Thymus (tissue), 11 donors: ENCODE measurements around the gene SERBP1. TPM values are rescaled to one million over a fixed set of nuclear protein-coding genes. Genes with fewer than 3 reads are reported as not detected.
"Not testable (repeated sequence)": the region's sequence is repeated elsewhere in the genome, so short reads cannot be mapped to it uniquely, and the experiment has no call there.

Experiments used
- DNase-seq, 9 donors: peaks; one replicate each; pipeline ENCODE4 v3.0.0-alpha.2; 2013; ENCODE audit warnings: low spot score in 9 of 9, low read depth in 6 of 9, missing footprints in 1 of 9
- H3K27ac ChIP-seq, 2 donors: one replicate each; pipeline ENCODE4 v1.5.1; 2013; ENCODE audit warnings: control low read depth in 1 of 2, low read depth in 1 of 2, low read length in 1 of 2, mild to moderate bottlenecking in 1 of 2, moderate library complexity in 1 of 2
- H3K27me3 ChIP-seq, 2 donors: one replicate each; pipeline ENCODE4 v1.5.1; 2013; ENCODE audit warnings: low read length in 1 of 2; ENCODE audit not compliant: control insufficient read depth in 2 of 2, insufficient read depth in 1 of 2
- H3K36me3 ChIP-seq, 2 donors: one replicate each; pipeline ENCODE4 v1.5.1; 2013; ENCODE audit warnings: low read length in 1 of 2, mild to moderate bottlenecking in 1 of 2, moderate library complexity in 1 of 2; ENCODE audit not compliant: control insufficient read depth in 2 of 2, insufficient read depth in 2 of 2
- H3K4me1 ChIP-seq, 2 donors: one replicate each; pipeline ENCODE4 v1.5.1; 2013; ENCODE audit warnings: low read length in 2 of 2; ENCODE audit not compliant: control insufficient read depth in 2 of 2, insufficient read depth in 2 of 2
- H3K4me3 ChIP-seq, 2 donors: one replicate each; pipeline ENCODE4 v1.5.1; 2013; ENCODE audit warnings: low read length in 2 of 2, control low read depth in 1 of 2, mild to moderate bottlenecking in 1 of 2
- H3K9me3 ChIP-seq, 2 donors: one replicate each; pipeline ENCODE4 v1.5.1; 2013; ENCODE audit warnings: low read length in 1 of 2, mild to moderate bottlenecking in 1 of 2; ENCODE audit not compliant: control insufficient read depth in 2 of 2, insufficient read depth in 1 of 2
- WGBS: extraction: QIAGEN DNeasy Blood & Tissue Kit; methylation state at CpG from one replicate; pipeline ENCODE4 v1.1.7; 2013; 5-methylcytosine and 5-hydroxymethylcytosine counted together
- polyA plus RNA-seq: library from polyadenylated mRNA; stranded (reverse); fragments of 200-250 nt; gene quantifications from one replicate; pipeline ENCODE4 v1.2.3, GENCODE V29; 2013
- total RNA-seq: library from RNA; stranded (reverse); fragments of 120-200 nt; gene quantifications from one replicate; pipeline ENCODE4 v1.2.4, GENCODE V29; 2013
- donor health status: healthy.

SERBP1 gene
- total and polyA plus RNA-seq, 2 donors: 132 to 246 TPM

- no peaks in the 10 kb centered on the region for H3K9me3 ChIP-seq
- H3K27me3 ChIP-seq: no peaks in the 10 kb centered on the region
- H3K36me3 ChIP-seq: peaks cover 13 to 45% of the 10 kb centered on the region in 2 donors
- peak overlapping the region; percentile 82 to 94 for H3K4me3 ChIP-seq
- H3K4me1 ChIP-seq: peaks cover 0 to 11% of the 10 kb centered on the region in 2 donors
- no peak for DNase-seq
- H3K27ac ChIP-seq: no peak overlapping the region
- WGBS: 8% methylated on average over 2 of the region's 2 CpGs
These were observed 2.7 kb downstream of the SERBP1 start for GRCh38 chr1:67427465-67427864.

GRCh38 chr1:67420835-67421492, 9.2 kb downstream of the SERBP1 start:
- Histone ChIP-seq H3K4me1 (peaks cover 0 to 3% of the 10 kb centered on the region in 2 donors), H3K27ac (no peak overlapping the region), H3K4me3 (no peak overlapping the region), H3K27me3 (no peaks in the 10 kb centered on the region), H3K9me3 (no peaks in the 10 kb centered on the region), H3K36me3 (peaks cover 29 to 91% of the 10 kb centered on the region in 2 donors)
- no peak for DNase-seq

GRCh38 chr1:67418839-67419586, 11.2 kb downstream of the SERBP1 start:
- Histone ChIP-seq H3K4me3 (no peak overlapping the region), H3K27me3 (no peaks in the 10 kb centered on the region), H3K4me1 (no peaks in the 10 kb centered on the region), H3K36me3 (peaks cover 36 to 92% of the 10 kb centered on the region in 2 donors), H3K27ac (no peak overlapping the region), H3K9me3 (no peaks in the 10 kb centered on the region)
- WGBS: 95% methylated on average over 6 of the region's 6 CpGs
- DNase-seq: no peak

GRCh38 chr1:67417733-67418132, 12.5 kb downstream of the SERBP1 start:
- H3K36me3 ChIP-seq: peaks cover 39 to 91% of the 10 kb centered on the region in 2 donors
- H3K27ac ChIP-seq: not testable (repeated sequence)

GRCh38 chr1:67415041-67415440, 15.2 kb downstream of the SERBP1 start:
- no peak overlapping the region for H3K27ac ChIP-seq
- no peaks in the 10 kb centered on the region for H3K27me3 ChIP-seq
- DNase-seq: no peak
- peaks cover 32 to 83% of the 10 kb centered on the region in 2 donors for H3K36me3 ChIP-seq
- no peaks in the 10 kb centered on the region for H3K4me1 ChIP-seq
- no peak overlapping the region for H3K4me3 ChIP-seq
- H3K9me3 ChIP-seq: no peaks in the 10 kb centered on the region
- WGBS: 96% methylated on average over 13 of the region's 13 CpGs

More at GRCh38 chr1:67417733-67418132, 12.5 kb downstream of the SERBP1 start:
- not testable (repeated sequence) for H3K4me3 ChIP-seq, H3K9me3 ChIP-seq, H3K27me3 ChIP-seq, H3K4me1 ChIP-seq, DNase-seq
- 95% methylated on average over 4 of the region's 4 CpGs for WGBS

- Histone ChIP-seq H3K27ac (no peak overlapping the region), H3K4me1 (no peaks in the 10 kb centered on the region), H3K9me3 (no peaks in the 10 kb centered on the region), H3K36me3 (peaks cover 32 to 83% of the 10 kb centered on the region in 2 donors), H3K4me3 (no peak overlapping the region), H3K27me3 (no peaks in the 10 kb centered on the region)
- 96% methylated on average over 2 of the region's 2 CpGs for WGBS
- no peak for DNase-seq
These were observed 15.6 kb downstream of the SERBP1 start for GRCh38 chr1:67414574-67414973.

GRCh38 chr1:67413101-67413500, 17.1 kb downstream of the SERBP1 start:
- not testable (repeated sequence) for H3K9me3 ChIP-seq, H3K27ac ChIP-seq, H3K4me1 ChIP-seq, H3K27me3 ChIP-seq, H3K4me3 ChIP-seq, DNase-seq
- 88% methylated on average over 2 of the region's 2 CpGs for whole genome bisulfite sequencing
- peaks cover 35 to 77% of the 10 kb centered on the region in 2 donors for H3K36me3 ChIP-seq

GRCh38 chr1:67408148-67408547, 22.1 kb downstream of the SERBP1 start:
- 99% methylated on average over 1 of the region's 1 CpG for WGBS
- peaks cover 9 to 40% of the 10 kb centered on the region in 2 donors for H3K36me3 ChIP-seq
- DNase-seq: no peak
- H3K27me3 ChIP-seq: no peaks in the 10 kb centered on the region
- H3K4me3 ChIP-seq: no peak overlapping the region
- no peak overlapping the region for H3K27ac ChIP-seq
- H3K4me1 ChIP-seq: no peaks in the 10 kb centered on the region
- H3K9me3 ChIP-seq: no peaks in the 10 kb centered on the region

GRCh38 chr1:67407498-67407897, 22.7 kb downstream of the SERBP1 start:
- Histone ChIP-seq H3K36me3 (peaks cover 6 to 37% of the 10 kb centered on the region in 2 donors), H3K27me3 (no peaks in the 10 kb centered on the region), H3K27ac (no peak overlapping the region), H3K4me3 (no peak overlapping the region), H3K4me1 (no peaks in the 10 kb centered on the region), H3K9me3 (no peaks in the 10 kb centered on the region)
- DNase-seq: no peak
- WGBS: 96% methylated on average over 5 of the region's 5 CpGs
